Stimulated activated CD8-positive, alpha-beta memory T cell treated with anti-CD3 and anti-CD28 coated beads, Interleukin-4, amount 100 ng/mL, for 48 hours (primary cell): ENCODE data around the gene TNFRSF12A.
"Not testable (repeated sequence)": the region's sequence is repeated elsewhere in the genome, so short reads cannot be mapped to it uniquely, and the experiment has no call there.

ENCODE experiments used
- DNase-seq: peaks from one replicate; pipeline ENCODE4 v3.0.0-alpha.2; 2020

The TNFRSF12A gene

GRCh38 chr16:3051494-3051893 is 31.3 kb downstream of the TNFRSF12A start:
- DNase-seq = no peak

DNA sequence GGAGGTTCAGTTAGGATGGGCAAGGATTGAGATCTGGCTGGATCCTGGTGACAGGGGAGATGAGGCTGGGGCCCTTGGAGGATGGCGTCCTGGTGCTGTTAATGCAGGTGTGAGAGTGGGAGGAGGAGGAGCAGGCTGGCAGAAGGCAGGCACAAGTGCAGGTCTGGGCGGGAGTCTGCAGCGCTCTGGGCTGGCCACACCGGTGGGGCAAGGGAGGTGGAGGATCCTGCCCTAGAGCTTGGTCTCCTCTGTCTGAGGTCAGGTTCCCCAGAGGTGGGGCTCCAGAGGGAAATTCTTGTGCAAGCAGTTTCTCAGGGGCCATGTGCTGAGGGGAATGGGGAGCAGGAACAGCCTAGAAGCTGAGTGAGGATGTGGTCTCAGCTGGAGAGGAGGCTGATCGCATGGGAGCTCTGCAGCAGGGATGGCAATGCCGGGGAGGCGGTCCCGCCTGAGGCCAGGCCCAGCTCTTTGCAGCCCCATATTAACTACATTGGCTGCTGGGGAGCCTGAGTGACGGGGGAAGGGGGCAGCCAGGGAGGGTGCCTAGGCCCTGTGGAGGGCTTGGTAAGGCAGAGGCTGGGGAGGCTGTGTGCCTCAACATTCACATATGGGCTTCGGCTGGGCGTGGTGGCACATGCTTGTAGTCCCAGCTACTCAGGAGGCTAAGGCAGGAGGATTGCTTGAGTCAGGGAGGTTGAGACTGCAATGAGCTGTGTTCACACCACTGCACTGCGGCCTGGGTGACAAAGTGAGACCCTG is 32.6 kb downstream of the TNFRSF12A start:
- not testable (repeated sequence) for DNase-seq

GRCh38 chr16:3053330-3053710 is 33.2 kb downstream of the TNFRSF12A start:
- not testable (repeated sequence) for DNase-seq

DNA sequence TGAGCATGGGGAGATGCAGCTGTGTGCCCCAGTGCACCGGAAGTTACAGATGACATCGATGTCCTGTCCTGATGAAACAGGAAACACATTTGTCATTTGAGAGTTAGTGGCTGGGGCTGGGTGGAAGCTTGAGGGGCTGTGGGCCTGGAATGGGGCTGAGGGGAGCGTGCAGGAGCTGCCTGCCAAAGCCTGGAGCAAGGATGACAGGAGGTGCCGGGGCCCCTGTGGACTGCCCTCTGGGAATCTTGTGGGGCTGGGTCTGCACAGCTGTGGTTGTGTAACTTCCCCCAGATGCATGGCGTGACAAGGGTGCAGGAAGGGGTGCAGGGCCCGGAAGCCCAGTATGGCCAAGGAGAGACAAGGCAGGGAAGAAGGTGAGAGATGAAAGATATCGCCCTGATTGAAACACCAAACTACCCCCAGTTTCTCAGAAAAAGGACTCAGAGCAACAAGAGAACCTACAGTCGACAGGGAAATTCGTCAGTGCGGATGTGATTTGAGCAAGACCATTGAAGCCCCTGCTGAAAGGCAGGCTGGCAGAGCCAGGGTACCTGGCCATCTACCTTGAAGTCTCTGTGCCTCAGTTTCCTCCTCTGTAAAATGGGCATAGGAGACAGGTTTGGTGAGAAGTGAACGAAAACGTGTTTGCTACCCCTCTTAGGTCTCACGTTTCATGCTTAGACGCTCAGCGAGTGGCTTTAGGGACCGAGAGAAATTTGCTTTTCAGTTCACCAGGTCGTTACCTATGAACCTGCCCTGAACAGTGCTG is 35.0 kb downstream of the TNFRSF12A start:
- DNase-seq = no peak

DNA sequence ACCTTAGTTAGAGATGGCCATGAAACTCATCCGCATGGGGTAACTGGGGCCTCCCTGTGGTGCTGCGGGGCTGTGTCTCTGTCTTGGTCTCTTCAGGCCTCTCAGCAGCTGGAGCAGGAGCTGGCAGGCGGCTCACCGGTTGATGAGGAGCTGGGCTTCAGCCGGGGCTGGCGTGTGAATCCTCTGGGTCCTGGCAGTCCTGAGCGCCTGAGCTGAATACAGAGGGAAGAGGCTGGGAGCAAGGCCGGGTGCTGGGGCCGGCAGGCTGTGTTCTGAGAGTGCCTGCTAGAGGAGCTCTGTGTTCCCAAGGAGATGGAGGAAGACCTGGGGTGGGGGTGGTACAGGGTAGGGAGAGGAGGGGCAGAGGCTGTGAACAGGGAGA is 35.6 kb downstream of the TNFRSF12A start:
- not testable (repeated sequence) for DNase-seq

DNA sequence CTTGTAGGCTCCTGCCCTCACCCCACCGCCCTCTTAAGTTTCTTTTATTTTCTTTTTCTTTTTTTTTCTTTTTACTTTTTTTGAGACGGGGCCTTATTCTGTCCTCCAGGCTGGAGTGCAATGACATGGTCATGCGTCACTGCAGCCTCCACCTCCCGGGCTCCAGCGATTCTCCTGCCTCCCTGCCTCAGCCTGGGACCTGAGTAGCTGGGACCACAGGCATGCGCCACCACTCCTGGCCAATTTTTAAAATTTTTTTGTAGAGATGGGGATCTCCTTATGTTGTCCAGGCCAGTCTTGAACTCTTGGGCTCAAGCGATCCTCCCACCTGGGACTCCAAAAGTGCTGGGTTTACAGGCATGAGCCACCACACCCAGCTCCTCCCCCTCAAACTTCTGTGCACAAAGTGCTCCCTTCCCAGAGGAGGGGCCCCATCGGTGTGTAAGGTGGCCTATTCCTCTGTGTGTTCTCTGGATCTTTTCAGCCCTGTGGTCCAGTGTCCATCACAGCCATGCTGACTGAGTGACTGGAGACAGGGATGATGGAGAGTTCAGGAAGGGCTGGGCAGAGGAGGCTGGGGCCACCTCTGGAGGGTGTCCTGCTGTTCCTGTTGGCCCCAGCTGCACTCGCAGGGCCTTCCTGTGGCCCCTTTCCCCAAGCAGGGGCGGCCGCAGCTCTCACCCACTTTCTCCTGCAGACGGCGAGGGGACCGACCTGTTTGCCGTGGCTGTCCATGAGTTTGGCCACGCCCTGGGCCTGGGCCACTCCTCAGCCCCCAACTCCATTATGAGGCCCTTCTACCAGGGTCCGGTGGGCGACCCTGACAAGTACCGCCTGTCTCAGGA is 36.4 kb downstream of the TNFRSF12A start:
- no peak for DNase-seq

DNA sequence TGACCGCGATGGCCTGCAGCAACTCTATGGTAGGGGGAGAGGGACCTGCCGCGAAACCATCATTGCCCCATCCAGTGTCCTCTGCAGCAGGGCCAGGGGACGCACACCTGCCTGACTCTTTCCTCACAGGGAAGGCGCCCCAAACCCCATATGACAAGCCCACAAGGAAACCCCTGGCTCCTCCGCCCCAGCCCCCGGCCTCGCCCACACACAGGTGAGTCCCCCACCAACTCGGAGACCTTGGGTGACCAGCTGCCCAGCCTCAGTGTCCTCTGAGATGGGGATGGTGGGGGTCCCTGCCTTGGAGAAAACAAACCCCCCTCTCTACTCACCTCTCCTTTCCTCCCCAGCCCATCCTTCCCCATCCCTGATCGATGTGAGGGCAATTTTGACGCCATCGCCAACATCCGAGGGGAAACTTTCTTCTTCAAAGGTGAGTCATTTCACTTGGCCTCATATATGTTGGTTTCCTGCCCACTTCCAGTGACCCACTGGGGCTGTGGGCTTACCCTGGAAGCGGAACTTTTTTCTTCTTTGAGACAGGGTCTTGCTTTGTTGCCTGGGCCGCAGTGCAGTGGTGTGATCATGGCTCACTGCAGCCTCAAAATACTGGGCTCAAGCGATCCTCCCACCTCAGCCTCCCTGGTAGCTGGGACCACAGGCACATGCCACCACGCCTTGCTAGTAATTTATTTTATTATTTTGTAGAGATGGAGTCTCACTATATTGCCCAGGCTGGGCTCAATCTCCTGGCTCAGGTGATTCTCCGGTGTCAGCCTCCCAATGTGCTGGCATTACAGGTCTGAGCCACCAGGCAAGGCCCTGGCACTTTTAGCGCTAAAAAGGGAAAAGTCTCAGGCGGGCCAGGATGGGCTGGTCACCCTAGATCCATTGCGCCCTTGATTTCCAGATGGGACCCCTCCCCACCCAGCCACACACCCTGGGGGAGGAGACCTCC is 37.3 kb downstream of the TNFRSF12A start:
- no peak for DNase-seq

GRCh38 chr16:3058139-3059030 is 38.2 kb downstream of the TNFRSF12A start:
- DNase-seq = peak; percentile 71

GRCh38 chr16:3059041-3059722 is 39.0 kb downstream of the TNFRSF12A start:
- DNase-seq = peak; percentile 92

GRCh38 chr16:3059723-3060242 is 39.6 kb downstream of the TNFRSF12A start:
- DNase-seq = no peak

- no peak for DNase-seq
Observed at GRCh38 chr16:3060339-3061127, 40.4 kb downstream of the TNFRSF12A start.

DNA sequence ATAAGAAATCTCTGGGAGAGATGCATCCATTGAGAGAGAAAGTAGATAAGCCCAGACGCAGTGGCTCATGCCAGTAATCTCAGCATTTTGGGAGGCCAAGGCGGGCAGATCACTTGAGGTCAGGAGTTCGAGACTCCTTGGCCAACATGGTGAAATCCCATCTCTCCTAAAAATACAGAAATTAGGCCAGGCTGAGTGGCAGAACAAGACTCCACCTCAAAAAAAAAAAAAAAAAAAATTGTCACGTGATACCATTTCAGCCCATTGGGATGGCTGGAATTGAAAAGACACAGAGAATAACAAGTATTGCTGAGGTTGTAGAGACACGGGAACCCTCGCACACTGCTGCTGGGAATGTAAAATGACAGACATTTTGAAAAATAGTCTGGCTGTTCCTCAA is 42.4 kb downstream of the TNFRSF12A start:
- DNase-seq = no peak

- DNase-seq = no peak
Observed at GRCh38 chr16:3063625-3064386, 43.6 kb downstream of the TNFRSF12A start.

GRCh38 chr16:3065069-3065741 is 45.0 kb downstream of the TNFRSF12A start, which contains the start of gene IL32:
Gene IL32 (plus strand): TSS chr16:3065640. CDS start chr16:3065812, 172 bp downstream.
- DNase-seq = peak; percentile 85

GRCh38 chr16:3065742-3066439 is 45.7 kb downstream of the TNFRSF12A start:
- no peak for DNase-seq

GRCh38 chr16:3066440-3066748 is 46.2 kb downstream of the TNFRSF12A start:
- DNase-seq = no peak

DNA sequence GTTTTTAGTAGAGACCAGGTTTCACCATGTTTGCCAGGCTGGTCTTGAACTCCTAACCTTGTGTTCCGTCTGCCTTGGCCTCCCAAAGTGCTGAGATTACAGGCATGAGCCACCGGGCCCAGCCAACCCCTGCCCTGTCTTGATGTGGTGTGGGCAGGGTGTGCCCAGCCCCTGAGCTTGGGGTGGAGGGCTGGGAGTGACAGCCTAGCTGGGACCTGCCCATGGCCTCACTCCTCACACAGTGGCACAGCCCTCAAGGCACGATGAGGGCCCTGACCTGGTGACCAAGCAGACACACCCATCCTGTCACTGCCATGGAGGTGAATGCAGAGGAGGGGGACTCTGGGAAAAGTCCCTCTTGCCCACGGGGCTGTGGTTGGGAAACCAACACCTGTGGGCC is 48.3 kb downstream of the TNFRSF12A start:
- DNase-seq = no peak
